Loucy (cell line): ENCODE results near the gene CUBN.

Experiments
- CTCF ChIP-seq: fragments of 200-600 bp; sonication (generic); conservative IDR thresholded peaks from 2 replicates; pipeline ENCODE4 v1.5.1; 2014; ENCODE audit warnings: mild to moderate bottlenecking, antibody characterized with exemption, low read length
- EZH2phosphoT487 ChIP-seq: fragments of 200-600 bp; IDR thresholded peaks from 2 replicates; pipeline ENCODE4 v1.6.1; 2018; ENCODE audit warnings: antibody characterized with exemption, mild to moderate bottlenecking, moderate library complexity, borderline replicate concordance

GRCh38 chr10:16822027-16822426 is 307.6 kb downstream of the CUBN start:
- TF ChIP-seq CTCF = no peak
- TF ChIP-seq EZH2phosphoT487 = no peak
